Immature natural killer cell (primary cell): ENCODE measurements around the gene MCF2L. TPM values are rescaled to one million over a fixed set of nuclear protein-coding genes. Genes with fewer than 3 reads are reported as not detected.

ENCODE experiments used
- DNase-seq, 3 donors: peaks; one replicate each; pipeline ENCODE4 v3.0.0; 2022; ENCODE audit warnings: mixed read lengths in 1 of 3
- H3K27ac Mint-ChIP-seq, 6 donors: one replicate each; pipeline ENCODE4 v1.8.0; 2020; ENCODE audit warnings: mixed read lengths in 6 of 6, mild to moderate bottlenecking in 5 of 6, inconsistent platforms in 4 of 6, moderate library complexity in 3 of 6
- H3K27me3 Mint-ChIP-seq, 3 donors: one replicate each; pipeline ENCODE4 v1.8.0; 2020 to 2021; ENCODE audit warnings: low read depth in 3 of 3, mild to moderate bottlenecking in 3 of 3, mixed read lengths in 3 of 3, moderate library complexity in 3 of 3, inconsistent platforms in 1 of 3
- H3K36me3 Mint-ChIP-seq, 3 donors: one replicate each; pipeline ENCODE4 v1.8.0; 2020; ENCODE audit warnings: mixed read lengths in 3 of 3, inconsistent platforms in 2 of 3, mild to moderate bottlenecking in 2 of 3
- H3K4me1 Mint-ChIP-seq, 2 donors: one replicate each; pipeline ENCODE4 v1.8.0; 2020; ENCODE audit warnings: inconsistent platforms in 2 of 2, mild to moderate bottlenecking in 2 of 2, mixed read lengths in 2 of 2, moderate library complexity in 1 of 2
- H3K4me3 Mint-ChIP-seq, 5 donors: one replicate each; pipeline ENCODE4 v1.8.0; 2020; ENCODE audit warnings: mild to moderate bottlenecking in 5 of 5, mixed read lengths in 5 of 5, inconsistent platforms in 3 of 5, moderate library complexity in 3 of 5
- H3K9me3 Mint-ChIP-seq, 6 donors: one replicate each; pipeline ENCODE4 v1.8.0; 2020; ENCODE audit warnings: mild to moderate bottlenecking in 6 of 6, mixed read lengths in 6 of 6, inconsistent platforms in 4 of 6, moderate library complexity in 3 of 6
- polyA plus RNA-seq, 3 donors: library from polyadenylated mRNA; unstranded; fragments of 300-500 nt; fragmentation: Illumina TruSeq; gene quantifications; one replicate each; pipeline ENCODE4 v1.2.3, GENCODE V29; 2021

The MCF2L gene
- polyA plus RNA-seq, 3 donors from 2014 or later: 0.82 TPM; not detected in 2

DNA sequence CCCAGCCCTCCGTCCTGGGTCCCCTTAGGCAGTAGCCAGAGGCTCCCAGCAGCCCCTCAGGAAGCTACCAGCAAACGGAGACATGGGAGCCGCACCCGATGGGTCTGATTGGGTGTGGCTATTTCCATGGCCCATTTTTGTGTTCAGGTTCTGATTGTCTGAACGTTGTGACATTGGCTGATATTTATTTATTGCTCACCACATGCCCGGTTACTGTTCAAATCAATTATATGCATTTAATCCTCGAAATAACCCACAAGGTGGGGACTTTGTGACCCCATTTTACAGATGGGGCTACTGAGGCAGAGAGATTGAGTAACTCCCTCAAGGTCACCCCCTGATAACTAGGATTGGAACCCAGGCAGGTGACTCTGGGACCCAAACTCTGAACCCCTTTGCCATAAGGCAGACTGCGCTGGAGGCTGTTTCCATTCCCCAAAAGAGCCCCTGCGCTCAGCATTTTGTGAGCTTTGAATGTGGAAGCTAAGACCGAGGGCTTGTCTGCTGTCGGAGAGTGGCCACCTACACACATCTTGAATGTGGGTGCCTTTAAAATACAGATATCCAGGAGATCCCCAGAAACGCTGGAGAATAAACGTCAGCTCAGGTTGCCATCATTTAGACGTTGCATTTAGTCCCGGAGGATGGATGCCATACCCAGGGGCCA, 13.6 kb upstream of the MCF2L start:
- no peaks in the 10 kb centered on the region for H3K4me1 Mint-ChIP-seq
- no peak overlapping the region for H3K27ac Mint-ChIP-seq
- no peak overlapping the region for H3K4me3 Mint-ChIP-seq
- H3K9me3 Mint-ChIP-seq: no peaks in the 10 kb centered on the region
- H3K27me3 Mint-ChIP-seq: peaks cover 0 to 3% (median 0%) of the 10 kb centered on the region in 3 donors
- DNase-seq: no peak
- no peaks in the 10 kb centered on the region for H3K36me3 Mint-ChIP-seq

DNA sequence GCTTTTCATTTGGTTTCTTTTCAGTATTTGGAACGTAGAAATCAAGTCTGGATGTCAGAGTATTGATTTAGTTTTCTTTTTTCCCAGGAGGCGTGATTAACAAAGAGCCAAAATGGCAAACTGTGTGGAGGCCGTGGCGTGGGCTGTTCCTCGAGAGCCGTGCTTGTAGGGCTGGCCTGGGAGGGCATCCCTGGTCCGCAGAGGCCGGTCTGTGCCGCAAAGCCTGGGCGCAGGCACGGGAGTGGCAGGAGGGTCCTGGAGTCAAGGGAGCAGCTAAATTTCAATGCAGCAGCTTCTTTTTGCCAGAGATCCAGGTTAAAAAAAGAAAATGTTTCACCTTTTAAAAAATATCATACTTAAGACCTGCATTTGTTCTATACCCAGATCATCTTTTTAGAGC, 13.1 kb upstream of the MCF2L start:
- Mint-ChIP-seq H3K27me3 (peaks cover 0 to 3% (median 3%) of the 10 kb centered on the region in 3 donors), H3K4me3 (no peak overlapping the region), H3K27ac (no peak overlapping the region), H3K9me3 (no peaks in the 10 kb centered on the region), H3K36me3 (no peaks in the 10 kb centered on the region), H3K4me1 (no peaks in the 10 kb centered on the region)
- DNase-seq: no peak

DNA sequence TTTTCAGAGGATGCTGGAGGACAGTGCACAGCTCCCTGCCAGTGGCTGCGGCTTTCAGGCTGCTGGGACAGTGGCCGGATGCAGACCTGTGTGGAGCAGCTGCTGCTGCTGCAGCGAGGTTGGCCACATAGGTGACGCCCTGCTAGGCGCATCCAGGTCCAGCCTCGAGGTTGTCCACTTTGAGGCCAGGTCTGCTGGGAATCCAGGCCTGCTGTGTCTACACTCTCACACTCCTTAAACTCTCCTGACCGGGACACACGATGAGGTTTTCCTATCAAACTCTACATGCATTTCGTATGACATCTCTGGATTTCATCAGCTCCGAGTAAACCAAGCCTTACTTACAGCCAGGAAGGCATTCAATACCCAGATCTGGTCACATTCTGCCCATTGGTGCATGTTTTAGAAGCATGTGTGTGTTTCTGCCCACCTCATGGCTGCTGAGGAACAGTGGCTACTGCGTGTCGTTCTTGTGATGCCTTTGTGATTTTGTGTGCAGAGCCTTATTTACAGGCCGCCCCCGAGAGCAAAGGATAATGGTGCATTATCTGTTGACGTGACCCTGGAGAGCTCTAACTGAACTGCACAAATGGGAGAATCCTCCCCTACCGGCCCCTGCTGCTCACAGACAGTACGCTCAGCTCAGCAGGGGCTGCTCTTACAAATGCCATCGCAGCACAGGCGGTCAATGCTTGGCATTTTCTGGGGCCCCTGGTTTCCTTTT, 12.3 kb upstream of the MCF2L start:
- H3K9me3 Mint-ChIP-seq: no peaks in the 10 kb centered on the region
- H3K4me3 Mint-ChIP-seq: no peak overlapping the region
- DNase-seq: no peak
- no peak overlapping the region for H3K27ac Mint-ChIP-seq
- H3K27me3 Mint-ChIP-seq: peaks cover 0 to 5% (median 4%) of the 10 kb centered on the region in 3 donors
- H3K36me3 Mint-ChIP-seq: no peaks in the 10 kb centered on the region
- no peaks in the 10 kb centered on the region for H3K4me1 Mint-ChIP-seq

DNA sequence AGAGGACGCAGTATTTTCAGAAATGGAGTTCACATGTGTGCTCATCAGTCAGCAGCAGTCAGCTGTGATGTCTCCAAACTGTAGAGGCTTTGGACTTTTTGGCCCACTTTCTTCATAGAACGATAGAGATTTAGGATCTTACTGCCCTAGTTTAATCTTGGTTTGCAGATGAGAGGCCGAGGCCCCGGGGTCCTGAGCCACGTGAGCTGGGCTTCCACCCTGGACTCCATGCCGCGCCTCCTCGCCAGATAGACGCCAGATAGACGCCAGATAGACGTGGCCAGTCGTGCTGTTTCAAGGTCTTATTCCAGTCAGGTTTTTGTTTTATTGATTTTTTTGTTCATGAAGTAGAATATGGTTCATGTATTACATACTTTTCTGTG, 11.7 kb upstream of the MCF2L start:
- H3K4me3 Mint-ChIP-seq: no peak overlapping the region
- no peak for DNase-seq
- H3K9me3 Mint-ChIP-seq: no peaks in the 10 kb centered on the region
- H3K36me3 Mint-ChIP-seq: no peaks in the 10 kb centered on the region
- H3K27me3 Mint-ChIP-seq: peaks cover 0 to 5% (median 4%) of the 10 kb centered on the region in 3 donors
- H3K4me1 Mint-ChIP-seq: no peaks in the 10 kb centered on the region
- no peak overlapping the region for H3K27ac Mint-ChIP-seq

DNA sequence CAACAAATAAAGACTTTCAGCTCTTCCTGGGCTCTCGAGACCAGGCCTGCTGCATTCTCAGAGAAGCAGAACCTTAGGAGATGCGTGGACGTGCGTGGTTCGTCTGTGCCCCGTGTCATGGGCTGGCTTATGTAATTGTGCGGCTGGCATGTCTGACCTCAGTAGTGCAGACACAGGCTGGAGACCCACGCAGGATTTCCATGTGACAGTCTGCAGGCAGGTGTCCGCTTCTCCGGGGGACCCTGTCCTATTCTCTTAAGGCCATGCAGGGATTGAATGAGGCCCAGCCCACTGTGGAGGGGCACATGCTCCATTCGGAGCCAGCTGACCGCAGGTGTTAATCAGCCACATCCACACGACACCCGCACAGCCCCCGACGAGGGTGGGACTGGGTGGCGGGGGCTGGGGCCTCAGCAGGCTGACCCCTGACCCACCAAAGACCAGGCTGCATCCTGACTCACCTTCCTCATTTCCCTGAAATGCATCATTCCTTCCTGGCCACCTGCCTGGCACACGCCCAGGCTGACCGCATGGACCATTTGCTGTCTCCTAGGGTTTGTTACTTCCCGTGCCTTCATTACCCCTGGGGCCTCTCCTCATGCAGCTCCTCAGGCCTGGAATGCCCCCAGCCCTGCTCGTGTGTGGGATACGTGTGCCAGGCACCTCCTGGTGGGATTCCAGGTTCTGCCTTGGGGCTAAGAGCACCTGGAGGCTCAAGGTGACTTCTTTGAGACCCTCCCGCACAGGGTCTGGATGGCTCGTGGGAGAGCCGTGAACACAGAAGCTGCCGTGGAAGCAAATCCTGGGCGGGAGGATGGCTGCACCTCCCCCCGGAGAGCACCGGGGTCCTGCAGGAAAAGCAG, 10.7 kb upstream of the MCF2L start:
- H3K27ac Mint-ChIP-seq: no peak overlapping the region

DNA sequence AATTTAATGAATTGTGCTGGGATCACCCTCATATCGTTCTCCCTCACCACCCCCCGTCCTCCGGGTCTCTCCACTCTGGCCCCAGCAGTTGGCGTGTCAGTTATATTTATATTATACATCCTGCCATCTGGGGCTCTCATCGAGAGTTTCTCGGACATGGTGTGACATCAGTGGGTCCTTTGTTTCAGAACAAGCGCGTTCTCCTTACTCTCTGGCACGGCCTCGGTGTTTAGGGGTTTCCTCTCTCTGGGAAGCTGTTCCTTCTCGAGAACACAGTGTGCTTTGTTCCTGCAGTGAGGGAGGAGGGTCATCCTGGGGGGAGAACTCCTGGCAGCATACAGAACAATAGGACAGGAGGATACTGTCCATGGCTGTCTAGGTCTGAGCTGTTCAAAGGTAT, 9.8 kb upstream of the MCF2L start:
- H3K27ac Mint-ChIP-seq: no peak overlapping the region
- H3K4me3 Mint-ChIP-seq: no peak overlapping the region
- DNase-seq: no peak

More for the DNA sequence above, 10.7 kb upstream of the MCF2L start:
- Mint-ChIP-seq H3K4me1 (no peaks in the 10 kb centered on the region), H3K36me3 (no peaks in the 10 kb centered on the region), H3K9me3 (no peaks in the 10 kb centered on the region), H3K27me3 (peaks cover 0 to 5% (median 3%) of the 10 kb centered on the region in 3 donors), H3K4me3 (no peak overlapping the region)
- no peak for DNase-seq

DNA sequence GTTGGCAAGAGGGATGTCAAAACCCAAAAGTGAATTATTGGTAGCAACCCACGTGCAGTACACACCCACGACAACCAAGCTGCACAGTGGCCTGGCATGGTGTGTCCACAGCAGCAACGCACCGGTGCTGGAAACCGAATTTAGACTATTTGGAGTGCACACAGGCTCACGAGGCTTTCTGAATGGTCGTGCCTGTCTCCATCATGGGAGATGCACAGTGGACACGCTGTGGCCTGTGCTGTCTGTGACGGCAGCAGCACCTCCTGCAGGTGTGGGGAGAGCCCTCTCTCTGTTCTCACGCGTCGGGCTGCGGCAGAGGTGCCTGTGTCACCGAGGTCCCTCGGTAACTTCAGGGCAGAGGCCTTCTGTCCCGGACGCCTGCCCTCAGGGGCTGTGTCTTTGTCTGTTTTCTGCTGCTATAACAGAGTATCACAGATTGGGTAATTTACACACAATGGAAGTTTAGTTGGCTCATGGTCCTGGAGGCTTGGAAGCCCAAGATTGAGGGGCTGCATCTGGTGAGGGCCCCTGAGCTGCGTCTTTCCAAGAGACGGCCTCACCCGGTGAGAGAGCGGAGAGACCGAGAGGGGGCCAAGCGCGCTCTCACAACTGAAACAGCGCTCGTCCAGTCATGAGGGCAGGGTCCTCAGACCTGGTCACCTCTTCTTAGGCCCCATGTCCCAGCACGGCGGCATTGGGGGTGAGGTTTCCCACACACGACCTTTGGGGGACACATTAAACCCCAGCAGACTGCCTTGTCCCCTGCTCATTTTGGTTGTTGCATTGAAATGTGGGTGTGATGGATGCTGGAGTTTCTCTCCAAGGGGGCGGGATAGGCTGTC, 9.1 kb upstream of the MCF2L start:
- H3K9me3 Mint-ChIP-seq: no peaks in the 10 kb centered on the region
- DNase-seq: no peak
- H3K27ac Mint-ChIP-seq: no peak overlapping the region
- no peaks in the 10 kb centered on the region for H3K36me3 Mint-ChIP-seq
- H3K4me1 Mint-ChIP-seq: no peaks in the 10 kb centered on the region
- H3K4me3 Mint-ChIP-seq: no peak overlapping the region
- peaks cover 0 to 5% (median 3%) of the 10 kb centered on the region in 3 donors for H3K27me3 Mint-ChIP-seq

More for the DNA sequence above, 9.8 kb upstream of the MCF2L start:
- H3K36me3 Mint-ChIP-seq: no peaks in the 10 kb centered on the region
- peaks cover 0 to 5% (median 3%) of the 10 kb centered on the region in 3 donors for H3K27me3 Mint-ChIP-seq
- H3K4me1 Mint-ChIP-seq: no peaks in the 10 kb centered on the region
- H3K9me3 Mint-ChIP-seq: no peaks in the 10 kb centered on the region

DNA sequence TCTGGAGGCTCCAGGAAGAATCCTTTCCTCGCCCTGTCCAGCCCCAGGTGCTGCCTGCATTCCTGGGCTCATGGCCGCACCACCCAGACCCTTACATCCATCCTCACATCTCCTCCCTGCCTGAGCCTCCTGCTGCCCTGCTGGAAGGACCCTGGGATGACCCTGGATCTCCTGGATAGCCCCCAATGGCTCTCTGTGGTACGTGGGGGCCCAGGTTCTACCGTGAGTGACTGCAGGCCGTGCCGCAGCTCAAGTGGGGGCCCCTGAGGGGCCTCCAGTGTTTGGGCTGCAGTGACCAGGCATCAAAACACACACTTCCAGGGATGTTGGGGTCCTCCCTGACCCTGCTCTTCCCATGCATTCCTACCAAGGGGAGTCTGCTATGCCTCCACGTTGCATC, 8.3 kb upstream of the MCF2L start:
- H3K27me3 Mint-ChIP-seq: peaks cover 0 to 5% (median 3%) of the 10 kb centered on the region in 3 donors
- H3K4me1 Mint-ChIP-seq: no peaks in the 10 kb centered on the region
- no peak overlapping the region for H3K27ac Mint-ChIP-seq
- H3K4me3 Mint-ChIP-seq: no peak overlapping the region
- H3K36me3 Mint-ChIP-seq: no peaks in the 10 kb centered on the region
- DNase-seq: no peak
- H3K9me3 Mint-ChIP-seq: no peaks in the 10 kb centered on the region

DNA sequence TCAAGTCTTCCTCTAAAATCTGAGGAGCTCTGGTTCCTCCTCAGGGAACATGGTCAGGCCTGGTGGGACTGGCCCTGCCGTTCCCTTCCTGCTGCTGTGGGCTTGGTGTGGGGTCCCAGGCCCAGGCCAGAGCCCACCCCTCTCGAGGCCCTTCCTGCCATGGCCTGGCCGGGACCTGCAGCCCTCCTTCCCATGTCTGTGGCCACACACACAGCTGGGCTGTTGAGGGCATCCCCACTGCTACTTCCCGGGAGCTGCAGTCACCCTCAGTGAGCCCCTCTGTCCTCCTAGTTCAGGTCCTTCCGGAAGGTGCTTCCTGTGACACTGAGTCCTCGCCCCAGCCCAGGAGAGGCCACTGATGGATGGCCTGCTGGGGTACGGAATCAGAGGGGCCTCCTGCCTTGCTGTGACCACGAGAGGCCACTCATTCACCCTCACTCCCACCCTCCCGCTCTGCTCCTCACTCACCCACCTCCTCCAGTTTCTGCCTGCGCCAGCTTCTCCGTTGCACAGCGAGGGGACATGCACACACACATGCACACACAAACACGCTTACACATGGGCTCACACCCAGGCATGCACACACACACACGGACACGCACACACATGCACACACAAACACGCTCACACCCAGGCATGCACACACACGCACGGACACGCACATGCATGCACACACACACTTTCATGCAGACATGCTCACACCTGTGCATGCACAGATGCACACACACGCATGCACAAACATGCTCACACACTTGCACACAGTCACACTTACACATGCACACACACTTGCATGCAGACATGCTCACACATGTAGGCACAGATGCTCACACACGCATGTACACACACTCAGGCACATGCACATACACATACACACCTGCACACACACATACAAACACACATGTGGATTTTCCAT, 7.3 kb upstream of the MCF2L start:
- no peak for DNase-seq
- Mint-ChIP-seq H3K27me3 (peaks cover 0 to 6% (median 5%) of the 10 kb centered on the region in 3 donors), H3K27ac (no peak overlapping the region), H3K36me3 (no peaks in the 10 kb centered on the region), H3K4me1 (peaks cover 0 to 1% of the 10 kb centered on the region in 2 donors), H3K4me3 (no peak overlapping the region), H3K9me3 (no peaks in the 10 kb centered on the region)

DNA sequence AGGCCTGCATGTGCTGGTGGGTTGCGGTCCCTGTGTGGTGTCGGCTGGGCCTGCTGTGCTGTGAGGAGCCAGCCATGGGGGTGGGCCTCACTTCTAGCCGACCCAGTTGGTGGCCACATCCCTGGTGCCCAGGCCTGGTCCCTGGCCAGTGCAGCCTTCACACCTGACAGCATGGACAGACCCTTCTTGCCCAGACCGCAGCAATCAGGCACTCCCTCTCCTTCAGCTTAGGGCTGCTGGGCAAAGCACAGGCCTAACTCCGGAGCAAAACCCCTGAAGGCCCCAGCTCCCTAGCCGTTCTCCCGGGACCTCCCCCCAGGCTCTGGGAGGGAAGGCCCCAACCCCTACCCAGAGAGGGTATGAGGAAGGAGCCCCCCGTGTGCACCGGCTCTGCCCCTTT, 6.6 kb upstream of the MCF2L start:
- no peak overlapping the region for H3K4me3 Mint-ChIP-seq
- no peaks in the 10 kb centered on the region for H3K9me3 Mint-ChIP-seq
- H3K27ac Mint-ChIP-seq: no peak overlapping the region
- H3K4me1 Mint-ChIP-seq: peaks cover 0 to 1% of the 10 kb centered on the region in 2 donors
- no peaks in the 10 kb centered on the region for H3K36me3 Mint-ChIP-seq
- no peak for DNase-seq
- H3K27me3 Mint-ChIP-seq: peaks cover 0 to 6% (median 5%) of the 10 kb centered on the region in 3 donors

DNA sequence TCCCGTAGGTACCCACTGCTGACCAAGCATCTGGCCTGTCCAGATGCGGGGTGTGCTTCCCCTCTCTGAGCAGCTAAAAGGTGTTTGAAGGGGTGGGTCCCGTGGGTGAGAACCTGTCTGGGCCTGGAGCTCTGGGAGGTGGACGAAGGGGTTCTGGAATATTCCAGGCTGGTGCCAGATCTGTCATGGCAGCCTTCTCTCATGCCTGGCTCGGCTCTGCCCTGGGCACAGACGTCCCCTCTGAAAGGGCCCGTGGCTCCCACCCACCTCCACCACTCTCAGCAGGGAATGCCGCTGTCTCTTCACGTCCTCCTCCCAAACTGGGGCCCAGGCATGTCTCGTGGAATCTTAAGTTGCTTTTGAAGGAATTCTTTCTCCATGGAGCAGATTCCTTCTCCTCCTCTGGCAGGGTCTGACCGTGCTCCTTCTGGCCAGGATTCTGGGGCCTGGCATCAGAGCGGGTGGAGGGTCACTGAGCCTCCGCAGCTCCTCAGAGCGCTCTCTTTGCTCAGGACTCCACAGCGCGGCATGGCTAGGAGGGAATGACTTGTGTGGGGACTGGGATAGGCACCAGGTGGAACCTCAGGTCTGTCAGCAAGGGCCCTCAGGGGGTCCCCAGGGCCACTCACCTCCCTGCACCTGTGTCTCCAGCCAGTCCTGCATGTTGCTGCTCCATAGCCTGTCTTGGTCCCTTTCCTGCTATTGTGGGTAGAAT, 5.9 kb upstream of the MCF2L start:
- Mint-ChIP-seq H3K36me3 (no peaks in the 10 kb centered on the region), H3K4me3 (no peak overlapping the region), H3K9me3 (no peaks in the 10 kb centered on the region), H3K4me1 (peaks cover 3 to 4% of the 10 kb centered on the region in 2 donors), H3K27me3 (peaks cover 0 to 6% (median 6%) of the 10 kb centered on the region in 3 donors), H3K27ac (peak overlapping the region in 1 of 6 donors; percentile 17)
- no peak for DNase-seq

DNA sequence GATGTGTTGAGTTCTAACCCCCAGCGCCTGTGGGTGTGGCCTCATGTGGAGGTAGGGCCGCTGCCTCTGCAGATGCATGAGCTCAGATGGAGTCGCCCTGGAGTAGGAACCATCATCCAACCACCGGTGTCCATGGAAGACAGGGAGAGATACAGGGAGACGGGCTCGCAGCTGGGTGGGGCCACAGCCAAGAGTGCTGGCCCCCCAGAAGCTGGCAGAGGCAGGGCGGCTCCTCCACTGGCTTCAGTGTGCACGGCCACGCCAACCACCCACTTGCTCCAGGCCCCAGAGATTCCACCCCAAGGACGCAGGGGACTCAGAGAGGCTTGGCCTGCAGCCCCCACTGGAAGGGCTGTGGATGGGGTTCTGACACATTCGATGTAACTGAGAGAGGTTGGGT, 5.4 kb upstream of the MCF2L start:
- no peak overlapping the region for H3K27ac Mint-ChIP-seq
- H3K4me1 Mint-ChIP-seq: peaks cover 6% of the 10 kb centered on the region in 2 donors
- no peak for DNase-seq
- no peaks in the 10 kb centered on the region for H3K9me3 Mint-ChIP-seq
- no peaks in the 10 kb centered on the region for H3K36me3 Mint-ChIP-seq
- no peak overlapping the region for H3K4me3 Mint-ChIP-seq
- H3K27me3 Mint-ChIP-seq: peaks cover 2 to 8% (median 6%) of the 10 kb centered on the region in 3 donors
